ENCODE results near the gene MICOS13.
"Not testable (repeated sequence)": the region's sequence is repeated elsewhere in the genome, so short reads cannot be mapped to it uniquely, and the experiment has no call there.

Gene MICOS13

GRCh38 chr19:5713228-5713627 lies 32.9 kb upstream of the MICOS13 start:
- Histone ChIP-seq H3K4me1 (ENCODE audit: control insufficient read depth, insufficient read depth, low read length, poor library complexity, severe bottlenecking) (peaks cover 7% of the 10 kb centered on the region), H3K4me3 (ENCODE audit: extremely low read depth, insufficient read depth, low read length, poor library complexity, severe bottlenecking) (no peak overlapping the region), H3K27ac (ENCODE audit: low read depth, low read length, severe bottlenecking) (no peak overlapping the region), H3K36me3 (ENCODE audit: control insufficient read depth, insufficient read depth, low read length) (peaks cover 80% of the 10 kb centered on the region), H3K9me3 (ENCODE audit: control insufficient read depth, low read length) (no peaks in the 10 kb centered on the region)
- WGBS, 2 experiments (ENCODE audit: insufficient coverage in 2 of 2) = 96 to 98% methylated on average over 9 of the region's 9 CpGs

GRCh38 chr19:5711713-5712161 lies 31.4 kb upstream of the MICOS13 start:
- Histone ChIP-seq H3K36me3 (ENCODE audit: control insufficient read depth, insufficient read depth, low read length) (peaks cover 78% of the 10 kb centered on the region), H3K9me3 (ENCODE audit: control insufficient read depth, low read length) (no peaks in the 10 kb centered on the region), H3K27ac (ENCODE audit: low read depth, low read length, severe bottlenecking) (no peak overlapping the region), H3K4me3 (ENCODE audit: extremely low read depth, insufficient read depth, low read length, poor library complexity, severe bottlenecking) (no peak overlapping the region), H3K4me1 (ENCODE audit: control insufficient read depth, insufficient read depth, low read length, poor library complexity, severe bottlenecking) (no peaks in the 10 kb centered on the region)
- WGBS, 2 experiments (ENCODE audit: insufficient coverage in 2 of 2) = 93 to 94% methylated on average over 12 to 25 of the region's 25 CpGs

GRCh38 chr19:5711025-5711424 lies 30.7 kb upstream of the MICOS13 start:
- Histone ChIP-seq H3K4me1 (ENCODE audit: control insufficient read depth, insufficient read depth, low read length, poor library complexity, severe bottlenecking) (no peaks in the 10 kb centered on the region), H3K27ac (ENCODE audit: low read depth, low read length, severe bottlenecking) (no peak overlapping the region), H3K9me3 (ENCODE audit: control insufficient read depth, low read length) (no peaks in the 10 kb centered on the region), H3K4me3 (ENCODE audit: extremely low read depth, insufficient read depth, low read length, poor library complexity, severe bottlenecking) (no peak overlapping the region), H3K36me3 (ENCODE audit: control insufficient read depth, insufficient read depth, low read length) (peaks cover 84% of the 10 kb centered on the region)
- WGBS, 2 experiments (ENCODE audit: insufficient coverage in 2 of 2) = 95 to 96% methylated on average over 4 to 8 of the region's 8 CpGs

GRCh38 chr19:5707576-5708575 lies 27.6 kb upstream of the MICOS13 start:
- Histone ChIP-seq H3K36me3 (ENCODE audit: control insufficient read depth, insufficient read depth, low read length) (peaks cover 91% of the 10 kb centered on the region), H3K4me3 (ENCODE audit: extremely low read depth, insufficient read depth, low read length, poor library complexity, severe bottlenecking) (no peak overlapping the region), H3K4me1 (ENCODE audit: control insufficient read depth, insufficient read depth, low read length, poor library complexity, severe bottlenecking) (no peaks in the 10 kb centered on the region), H3K27ac (ENCODE audit: low read depth, low read length, severe bottlenecking) (no peak overlapping the region), H3K9me3 (ENCODE audit: control insufficient read depth, low read length) (no peaks in the 10 kb centered on the region)
- WGBS, 2 experiments (ENCODE audit: insufficient coverage in 2 of 2) = 95 to 98% methylated on average over 21 to 36 of the region's 37 CpGs

GRCh38 chr19:5706876-5707573 lies 26.7 kb upstream of the MICOS13 start:
- WGBS, 2 experiments (ENCODE audit: insufficient coverage in 2 of 2) = 96 to 99% methylated on average over 35 of the region's 35 CpGs
- H3K36me3 ChIP-seq (ENCODE audit: control insufficient read depth, insufficient read depth, low read length) = peaks cover 83% of the 10 kb centered on the region

GRCh38 chr19:5705552-5705951 lies 25.2 kb upstream of the MICOS13 start:
- Histone ChIP-seq H3K4me3 (ENCODE audit: extremely low read depth, insufficient read depth, low read length, poor library complexity, severe bottlenecking) (no peak overlapping the region), H3K36me3 (ENCODE audit: control insufficient read depth, insufficient read depth, low read length) (peaks cover 76% of the 10 kb centered on the region), H3K4me1 (ENCODE audit: control insufficient read depth, insufficient read depth, low read length, poor library complexity, severe bottlenecking) (no peaks in the 10 kb centered on the region), H3K9me3 (ENCODE audit: control insufficient read depth, low read length) (no peaks in the 10 kb centered on the region), H3K27ac (ENCODE audit: low read depth, low read length, severe bottlenecking) (no peak overlapping the region)
- 92 to 93% methylated on average over 16 of the region's 16 CpGs for WGBS, 2 experiments (ENCODE audit: insufficient coverage in 2 of 2)

More at GRCh38 chr19:5706876-5707573, 26.7 kb upstream of the MICOS13 start:
- Histone ChIP-seq H3K27ac (ENCODE audit: low read depth, low read length, severe bottlenecking) (no peak overlapping the region), H3K4me1 (ENCODE audit: control insufficient read depth, insufficient read depth, low read length, poor library complexity, severe bottlenecking) (no peaks in the 10 kb centered on the region), H3K9me3 (ENCODE audit: control insufficient read depth, low read length) (no peaks in the 10 kb centered on the region), H3K4me3 (ENCODE audit: extremely low read depth, insufficient read depth, low read length, poor library complexity, severe bottlenecking) (no peak overlapping the region)

GRCh38 chr19:5703819-5704818 lies 23.8 kb upstream of the MICOS13 start:
- 96 to 97% methylated on average over 32 to 40 of the region's 40 CpGs for WGBS, 2 experiments (ENCODE audit: insufficient coverage in 2 of 2)
- no peaks in the 10 kb centered on the region for H3K9me3 ChIP-seq (ENCODE audit: control insufficient read depth, low read length)
- no peak overlapping the region for H3K4me3 ChIP-seq (ENCODE audit: extremely low read depth, insufficient read depth, low read length, poor library complexity, severe bottlenecking)
- H3K36me3 ChIP-seq (ENCODE audit: control insufficient read depth, insufficient read depth, low read length) = peaks cover 74% of the 10 kb centered on the region
- H3K27ac ChIP-seq (ENCODE audit: low read depth, low read length, severe bottlenecking) = no peak overlapping the region
- no peaks in the 10 kb centered on the region for H3K4me1 ChIP-seq (ENCODE audit: control insufficient read depth, insufficient read depth, low read length, poor library complexity, severe bottlenecking)

GRCh38 chr19:5702053-5702410 lies 21.7 kb upstream of the MICOS13 start:
- not testable (repeated sequence) for H3K27ac ChIP-seq (ENCODE audit: low read depth, low read length, severe bottlenecking); H3K9me3 ChIP-seq (ENCODE audit: control insufficient read depth, low read length); H3K4me3 ChIP-seq (ENCODE audit: extremely low read depth, insufficient read depth, low read length, poor library complexity, severe bottlenecking); H3K4me1 ChIP-seq (ENCODE audit: control insufficient read depth, insufficient read depth, low read length, poor library complexity, severe bottlenecking)
- H3K36me3 ChIP-seq (ENCODE audit: control insufficient read depth, insufficient read depth, low read length) = peaks cover 70% of the 10 kb centered on the region
- WGBS, 2 experiments (ENCODE audit: insufficient coverage in 2 of 2) = no CpG with 5 or more reads among the region's 28 CpGs

- no peak overlapping the region for H3K4me3 ChIP-seq (ENCODE audit: extremely low read depth, insufficient read depth, low read length, poor library complexity, severe bottlenecking)
- no peak overlapping the region for H3K27ac ChIP-seq (ENCODE audit: low read depth, low read length, severe bottlenecking)
- 96% methylated on average over 17 to 21 of the region's 22 CpGs for WGBS, 2 experiments (ENCODE audit: insufficient coverage in 2 of 2)
- peaks cover 7% of the 10 kb centered on the region for H3K4me1 ChIP-seq (ENCODE audit: control insufficient read depth, insufficient read depth, low read length, poor library complexity, severe bottlenecking)
- no peaks in the 10 kb centered on the region for H3K9me3 ChIP-seq (ENCODE audit: control insufficient read depth, low read length)
- peaks cover 63% of the 10 kb centered on the region for H3K36me3 ChIP-seq (ENCODE audit: control insufficient read depth, insufficient read depth, low read length)
These were observed 20.3 kb upstream of the MICOS13 start for GRCh38 chr19:5700455-5701092.
